Measurements from ENCODE around the gene BCAP31.
A peak's percentile ranks its signal among the peaks of the same experiment; 100 is the strongest.
"Not testable (repeated sequence)": the region's sequence is repeated elsewhere in the genome, so short reads cannot be mapped to it uniquely, and the experiment has no call there.

The BCAP31 gene

GRCh38 chrX:153693216-153694086, 30.7 kb downstream of the BCAP31 start:
- no peak for DNase-seq

- no peak for DNase-seq
Observed at GRCh38 chrX:153692611-153693156, 31.5 kb downstream of the BCAP31 start.

GRCh38 chrX:153692003-153692402, 32.2 kb downstream of the BCAP31 start:
- no peak for DNase-seq

- not testable (repeated sequence) for DNase-seq
Observed at GRCh38 chrX:153691032-153691827, 33.0 kb downstream of the BCAP31 start.

- no peak for DNase-seq
Observed at GRCh38 chrX:153690466-153690865, 33.7 kb downstream of the BCAP31 start.

GRCh38 chrX:153689654-153690465, 34.3 kb downstream of the BCAP31 start:
- DNase-seq, result no peak

GRCh38 chrX:153688911-153689590, 35.1 kb downstream of the BCAP31 start:
- DNase-seq, result no peak

GRCh38 chrX:153688506-153688905, 35.7 kb downstream of the BCAP31 start:
- no peak for DNase-seq

- no peak for DNase-seq
Observed at GRCh38 chrX:153688071-153688470, 36.1 kb downstream of the BCAP31 start.

GRCh38 chrX:153687121-153688039, 36.8 kb downstream of the BCAP31 start, which contains the start of gene SLC6A8:
SLC6A8 (plus strand) TSS chrX:153687926; CDS start chrX:153688575, 649 bp downstream.
- DNase-seq, result peak; percentile 71

GRCh38 chrX:153686711-153687110, 37.5 kb downstream of the BCAP31 start:
- DNase-seq, result no peak

- DNase-seq, result no peak
Observed at GRCh38 chrX:153685751-153686696, 38.2 kb downstream of the BCAP31 start.

- no peak for DNase-seq
Observed at GRCh38 chrX:153685156-153685536, 39.0 kb downstream of the BCAP31 start.

GRCh38 chrX:153684467-153685155, 39.6 kb downstream of the BCAP31 start:
- no peak for DNase-seq

- not testable (repeated sequence) for DNase-seq
Observed at GRCh38 chrX:153683486-153683885, 40.7 kb downstream of the BCAP31 start.

GRCh38 chrX:153681175-153681574, 43.0 kb downstream of the BCAP31 start:
- DNase-seq, result no peak

GRCh38 chrX:153674219-153674851, 49.9 kb downstream of the BCAP31 start:
- DNase-seq, result no peak
